ENCODE results near the gene MVB12B. TPM values are rescaled to one million over a fixed set of nuclear protein-coding genes. Genes with fewer than 3 reads are reported as not detected.

The MVB12B gene
- total and polyA plus RNA-seq, 2 of the 8 experiments (the other 6 are each of a cell fraction or from before 2014, with no cell fraction given), result 2.6 to 5.0 TPM

GRCh38 chr9:126316085-126316655 is 10.5 kb upstream of the MVB12B start:
- TF ChIP-seq CREB1 (IDR thresholded peaks at IDR 0.05) (no peak), POLR2A (IDR thresholded peaks at IDR 0.05; ENCODE audit: control extremely low read depth in 1 of 2, low read depth in 2 of 2, low read length in 2 of 2) (no peak), POU5F1 (IDR thresholded peaks at IDR 0.05; ENCODE audit: low read depth, low read length) (no peak), SAP30 (IDR thresholded peaks at IDR 0.05; ENCODE audit: insufficient read depth, insufficient replicate concordance, low read length) (no peak), MAFK (IDR thresholded peaks at IDR 0.05; ENCODE audit: low read depth, low read length) (no peak), ATF2 (IDR thresholded peaks at IDR 0.05; ENCODE audit: low read length) (no peak)
- Histone ChIP-seq H3K23ac (ENCODE audit: insufficient read length) (no peak overlapping the region), H2BK120ac (replicated peaks; ENCODE audit: low read depth, low read length) (no peak overlapping the region), H3K27me3 (replicated peaks in 1 of 4; ENCODE audit: control insufficient read depth in 3 of 4, extremely low read depth in 1 of 4, insufficient read depth in 3 of 4, low read length in 3 of 4) (no peaks in the 10 kb centered on the region), H4K8ac (ENCODE audit: extremely low read depth, insufficient read depth, low read length) (no peak overlapping the region), H3K4me3 (ENCODE audit: extremely low read depth in 1 of 4, insufficient read depth in 2 of 4, low read depth in 3 of 4, low read length in 4 of 4) (no peak overlapping the region), H3K4me1 (replicated peaks in 1 of 4; ENCODE audit: control insufficient read depth in 3 of 4, insufficient read depth in 4 of 4, low read length in 3 of 4) (peaks cover 0 to 4% (median 2%) of the 10 kb centered on the region in 4 experiments; a peak in 2 of 7 replicates), H3K18ac (ENCODE audit: extremely low read depth, low read length) (no peak overlapping the region), H2BK5ac (ENCODE audit: low read depth, low read length) (no peak overlapping the region), H3K4ac (replicated peaks; ENCODE audit: insufficient read length, low read depth, low read length) (no peak overlapping the region), H4K20me1 (replicated peaks in 1 of 2; ENCODE audit: control insufficient read depth in 1 of 2, insufficient read depth in 2 of 2, low read length in 2 of 2) (no peaks in the 10 kb centered on the region), H3K9ac (replicated peaks in 1 of 4; ENCODE audit: extremely low read depth in 1 of 4, low read depth in 3 of 4, low read length in 3 of 4) (no peak overlapping the region), H2BK12ac (ENCODE audit: low read depth, low read length) (no peak overlapping the region), H2BK20ac (ENCODE audit: low read length) (no peak overlapping the region), H4K91ac (replicated peaks; ENCODE audit: insufficient read length, low read length) (no peak overlapping the region), H3K36me3 (ENCODE audit: control insufficient read depth in 2 of 4, insufficient read depth in 4 of 4, low read length in 3 of 4) (no peaks in the 10 kb centered on the region), H3K23me2 (ENCODE audit: low read depth, low read length) (no peaks in the 10 kb centered on the region), H3K9me3 (ENCODE audit: insufficient read depth in 2 of 2, low read depth in 1 of 2, low read length in 1 of 2) (no peaks in the 10 kb centered on the region), H3K79me1 (ENCODE audit: low read depth, low read length) (no peaks in the 10 kb centered on the region), H3K79me2 (ENCODE audit: control insufficient read depth in 1 of 2, insufficient read depth in 2 of 2, low read length in 2 of 2) (no peaks in the 10 kb centered on the region), H2BK15ac (ENCODE audit: low read length) (no peak overlapping the region), H3K27ac (ENCODE audit: low read depth, low read length) (no peak overlapping the region), H3K4me2 (ENCODE audit: insufficient read depth in 1 of 2, low read depth in 2 of 2, low read length in 2 of 2) (no peak overlapping the region), H3K56ac (replicated peaks; ENCODE audit: insufficient read length, low read depth, low read length) (no peak overlapping the region), H4K5ac (ENCODE audit: insufficient read length, low read depth, low read length) (no peak overlapping the region), H3K14ac (ENCODE audit: insufficient read length) (no peak overlapping the region), H2AFZ (ENCODE audit: low read length) (no peak overlapping the region), H2AK5ac (ENCODE audit: low read depth, low read length) (no peak overlapping the region)
- ChIA-PET CTCF (ENCODE audit: partially characterized antibody) (interaction anchor here (1.0 to 3.6 kb wide), 8 partner anchors 8 to 175 kb away, joined by 3 to 31 read pairs (median 6); no protein-coding TSS in a partner anchor), POLR2A (ENCODE audit: partially characterized antibody) (interaction anchor here (1.6 kb wide), 1 partner anchor 12 kb away, joined by 4 read pairs; no protein-coding TSS in a partner anchor)
- 88% methylated on average over 3 of the region's 3 CpGs; no CpG with 5 or more reads in 1 of the 2 experiments for WGBS, 2 experiments (ENCODE audit: extremely low coverage in 1 of 2, insufficient coverage in 1 of 2, insufficient read length in 1 of 2, insufficient replicate concordance in 2 of 2, low coverage in 1 of 2, low lambda C conversion rate in 2 of 2, missing lambda C conversion rate in 1 of 2)
- no peak for DNase-seq (ENCODE audit: low read depth in 1 of 2, low spot score in 2 of 2)
- no peak for FAIRE-seq
